Keratinocyte (primary cell): ENCODE measurements around the gene BCL2. TPM values are rescaled to one million over a fixed set of nuclear protein-coding genes. Genes with fewer than 3 reads are reported as not detected.

Experiments
- DNase-seq: peaks from one replicate; pipeline ENCODE4 v3.0.0-alpha.2; 2011; ENCODE audit warnings: low read depth, missing footprints, low spot score
- FAIRE-seq: peaks from 2 replicates; lab custom pipeline; 2011; peaks lifted over from hg19 to GRCh38; lab: Jason Lieb, UNC
- H2AFZ ChIP-seq: 2 replicates; pipeline ENCODE4 v1.6.0; 2012; ENCODE audit warnings: low read length, control low read depth, inconsistent platforms; ENCODE audit not compliant: control insufficient read depth
- H3K27ac ChIP-seq: 2 replicates; pipeline ENCODE4 v1.5.1; 2011; ENCODE audit warnings: low read length; ENCODE audit not compliant: control insufficient read depth, insufficient read depth
- H3K27me3 ChIP-seq: 3 replicates; pipeline ENCODE4 v1.6.0; 2011; ENCODE audit warnings: low read length; ENCODE audit not compliant: control insufficient read depth, insufficient read depth; ENCODE audit errors: extremely low read depth
- H3K36me3 ChIP-seq, 2 experiments: 2 replicates in 1 of 2; 3 replicates in 1 of 2; pipeline ENCODE4 v1.5.1; 2011; ENCODE audit warnings: low read length in 2 of 2, mild to moderate bottlenecking in 1 of 2; ENCODE audit not compliant: control insufficient read depth in 2 of 2, insufficient read depth in 2 of 2; ENCODE audit errors: extremely low read depth in 1 of 2
- H3K4me1 ChIP-seq: 3 replicates; pipeline ENCODE4 v1.5.1; 2011; ENCODE audit warnings: low read length; ENCODE audit not compliant: control insufficient read depth, insufficient read depth; ENCODE audit errors: extremely low read depth
- H3K4me2 ChIP-seq: 3 replicates; pipeline ENCODE4 v1.6.0; 2011; ENCODE audit warnings: low read depth, low read length; ENCODE audit not compliant: control insufficient read depth, insufficient read depth; ENCODE audit errors: extremely low read depth
- H3K4me3 ChIP-seq, 3 experiments: fragments of 200-600 bp in 1 of 3; sonication (generic) in 1 of 3; 2 replicates in 2 of 3; 3 replicates in 1 of 3; pipeline ENCODE4 v1.5.1; 2011 to 2016; ENCODE audit warnings: low read length in 3 of 3, mild to moderate bottlenecking in 3 of 3, control low read depth in 2 of 3, inconsistent platforms in 1 of 3, low read depth in 1 of 3, mixed read lengths in 1 of 3, mixed run types in 1 of 3, moderate library complexity in 1 of 3; ENCODE audit not compliant: control insufficient read depth in 2 of 3, insufficient read depth in 2 of 3; ENCODE audit errors: extremely low read depth in 1 of 3
- H3K79me2 ChIP-seq: 2 replicates; pipeline ENCODE4 v1.6.0; 2012; ENCODE audit warnings: low read length; ENCODE audit not compliant: control insufficient read depth, insufficient read depth
- H3K9ac ChIP-seq: 3 replicates; pipeline ENCODE4 v1.6.0; 2011; ENCODE audit warnings: low read length; ENCODE audit not compliant: control insufficient read depth, insufficient read depth; ENCODE audit errors: extremely low read depth
- H3K9me1 ChIP-seq: 3 replicates; pipeline ENCODE4 v1.6.0; 2011; ENCODE audit warnings: low read length; ENCODE audit not compliant: control insufficient read depth, insufficient read depth; ENCODE audit errors: extremely low read depth
- H3K9me3 ChIP-seq: 2 replicates; pipeline ENCODE4 v1.5.1; 2012; ENCODE audit warnings: low read depth, low read length; ENCODE audit not compliant: control insufficient read depth
- H4K20me1 ChIP-seq: 3 replicates; pipeline ENCODE4 v1.6.0; 2011; ENCODE audit warnings: low read length; ENCODE audit not compliant: control insufficient read depth, insufficient read depth; ENCODE audit errors: extremely low read depth
- EZH2 ChIP-seq: IDR thresholded peaks from one replicate; pipeline ENCODE4 v1.6.1; 2012; ENCODE audit warnings: inconsistent platforms, mild to moderate bottlenecking, low read length, moderate library complexity
- dilution Hi-C: fragments of 300-500 bp; cut with MboI; formaldehyde crosslinking; loops from one replicate; pipeline ENCODE4 v1.7.0; 2020; ENCODE audit warnings: low sequenced_read_pairs; ENCODE audit not compliant: extremely low pct_ligation_motif_present
- polyA plus RNA-seq, 5 experiments: library from polyadenylated mRNA; depleted of rRNA in 3 of 5; stranded (reverse) in 3 of 5; stranded (forward) in 1 of 5; unstranded in 1 of 5; fragments of >200 nt; gene quantifications; 1 replicate in 1 of 5; 2 replicates in 3 of 5; 3 replicates in 1 of 5; pipeline versions ENCODE4 v1.2.1 to v1.2.3, GENCODE V29; 2011 to 2012; ENCODE audit warnings: missing spikeins in 2 of 5, low read depth in 1 of 5, low replicate concordance in 1 of 5
- TF ChIP-seq, protein P1 (sequence below), 3 experiments: IDR thresholded peaks in 1 of 3; conservative IDR thresholded peaks in 1 of 3; optimal IDR thresholded peaks in 1 of 3; 2 replicates in 2 of 3; 3 replicates in 1 of 3; pipeline versions ENCODE3 to v1.5.1; 2011; ENCODE audit warnings: low read length in 3 of 3, mild to moderate bottlenecking in 3 of 3, moderate library complexity in 2 of 3, control low read depth in 1 of 3, inconsistent platforms in 1 of 3; ENCODE audit not compliant: insufficient read depth in 2 of 3; ENCODE audit errors: extremely low read depth in 1 of 3

Gene BCL2
- polyA plus RNA-seq, 1 donor (not counting 4 experiments of a cell fraction or from before 2014, with no cell fraction given): 0.30 TPM

DNA sequence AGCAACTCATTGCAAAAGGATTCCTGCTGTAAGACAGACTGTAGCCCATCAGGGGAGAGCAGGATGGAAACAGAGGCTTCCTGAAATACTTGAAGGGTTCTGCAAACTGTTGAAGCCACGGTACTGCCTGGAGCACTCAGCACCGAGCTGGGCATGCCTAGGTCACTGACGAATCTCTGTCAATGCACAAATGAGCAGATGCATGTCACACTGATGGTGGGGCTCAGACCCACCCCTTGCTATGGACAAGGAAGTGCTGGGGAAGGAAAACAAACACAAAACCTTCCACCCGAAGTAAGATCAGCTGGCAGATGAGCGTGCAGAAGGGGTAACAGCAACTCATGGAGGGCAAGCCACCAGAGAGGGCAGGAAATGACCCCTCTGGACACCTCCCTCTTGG lies 136.7 kb downstream of the BCL2 start:
- Histone ChIP-seq H3K79me2 (no peaks in the 10 kb centered on the region), H3K9me3 (no peaks in the 10 kb centered on the region), H3K9me1 (no peaks in the 10 kb centered on the region), H2AFZ (no peak overlapping the region), H3K27ac (no peak overlapping the region), H3K4me1 (peaks cover 18% of the 10 kb centered on the region), H3K27me3 (peaks cover 5% of the 10 kb centered on the region), H3K9ac (no peak overlapping the region), H3K4me2 (no peak overlapping the region), H3K36me3 (no peaks in the 10 kb centered on the region), H3K4me3 (no peak overlapping the region), H4K20me1 (no peaks in the 10 kb centered on the region)
- DNase-seq (no peak), FAIRE-seq (no peak)
- TF ChIP-seq, protein P1, sequence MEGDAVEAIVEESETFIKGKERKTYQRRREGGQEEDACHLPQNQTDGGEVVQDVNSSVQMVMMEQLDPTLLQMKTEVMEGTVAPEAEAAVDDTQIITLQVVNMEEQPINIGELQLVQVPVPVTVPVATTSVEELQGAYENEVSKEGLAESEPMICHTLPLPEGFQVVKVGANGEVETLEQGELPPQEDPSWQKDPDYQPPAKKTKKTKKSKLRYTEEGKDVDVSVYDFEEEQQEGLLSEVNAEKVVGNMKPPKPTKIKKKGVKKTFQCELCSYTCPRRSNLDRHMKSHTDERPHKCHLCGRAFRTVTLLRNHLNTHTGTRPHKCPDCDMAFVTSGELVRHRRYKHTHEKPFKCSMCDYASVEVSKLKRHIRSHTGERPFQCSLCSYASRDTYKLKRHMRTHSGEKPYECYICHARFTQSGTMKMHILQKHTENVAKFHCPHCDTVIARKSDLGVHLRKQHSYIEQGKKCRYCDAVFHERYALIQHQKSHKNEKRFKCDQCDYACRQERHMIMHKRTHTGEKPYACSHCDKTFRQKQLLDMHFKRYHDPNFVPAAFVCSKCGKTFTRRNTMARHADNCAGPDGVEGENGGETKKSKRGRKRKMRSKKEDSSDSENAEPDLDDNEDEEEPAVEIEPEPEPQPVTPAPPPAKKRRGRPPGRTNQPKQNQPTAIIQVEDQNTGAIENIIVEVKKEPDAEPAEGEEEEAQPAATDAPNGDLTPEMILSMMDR (optimal IDR thresholded peaks at IDR 0.05 in 1 of 3, IDR thresholded peaks at IDR 0.05 in 1 of 3, conservative IDR thresholded peaks at IDR 0.05 in 1 of 3; ENCODE audit: extremely low read depth in 1 of 3, insufficient read depth in 2 of 3, low read length in 3 of 3): no peak
- no peak for TF ChIP-seq EZH2
- dilution Hi-C loops: no loop called here

DNA sequence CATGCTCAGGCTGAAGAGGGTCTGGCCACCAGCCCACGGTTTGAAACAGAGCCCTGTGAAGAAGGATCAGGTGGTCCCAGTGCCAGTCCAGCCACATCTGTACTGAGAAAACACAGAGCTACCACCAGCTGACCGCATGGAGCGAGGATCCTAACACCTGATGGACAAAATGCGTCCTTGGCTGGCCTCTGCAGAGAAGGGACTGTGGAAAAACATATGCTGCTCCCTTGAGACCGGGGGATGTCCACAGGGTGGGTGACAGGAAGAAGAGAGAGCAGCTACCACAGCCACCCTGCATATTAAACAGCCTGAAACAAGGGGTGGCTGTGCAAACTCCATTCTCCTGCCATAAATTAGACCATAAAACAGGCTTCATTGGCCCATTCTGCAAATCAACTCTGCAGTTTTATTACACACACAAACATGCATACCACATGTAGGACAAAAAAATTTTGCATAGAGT lies 137.2 kb downstream of the BCL2 start:
- dilution Hi-C loops: no loop called here
- TF ChIP-seq, protein P1 (optimal IDR thresholded peaks at IDR 0.05 in 1 of 3, IDR thresholded peaks at IDR 0.05 in 1 of 3, conservative IDR thresholded peaks at IDR 0.05 in 1 of 3; ENCODE audit: extremely low read depth in 1 of 3, insufficient read depth in 2 of 3, low read length in 3 of 3): no peak
- TF ChIP-seq EZH2: no peak
- H3K4me1 ChIP-seq: peaks cover 15% of the 10 kb centered on the region
- H3K9me3 ChIP-seq: no peaks in the 10 kb centered on the region
- DNase-seq (no peak), FAIRE-seq (no peak)
- no peaks in the 10 kb centered on the region for H4K20me1 ChIP-seq
- no peak overlapping the region for H3K4me3 ChIP-seq
- no peaks in the 10 kb centered on the region for H3K79me2 ChIP-seq
- H3K27me3 ChIP-seq: peaks cover 5% of the 10 kb centered on the region
- H3K4me2 ChIP-seq: no peak overlapping the region
- H3K9ac ChIP-seq: no peak overlapping the region
- H3K27ac ChIP-seq: no peak overlapping the region
- H2AFZ ChIP-seq: no peak overlapping the region
- H3K9me1 ChIP-seq: no peaks in the 10 kb centered on the region
- H3K36me3 ChIP-seq: no peaks in the 10 kb centered on the region
